Erythroblast (primary cell): Measurements from ENCODE around the gene ALDH9A1.

Experiments
- GATA1 ChIP-seq: IDR thresholded peaks from 2 replicates; pipeline ENCODE4 v1.6.1; 2011; ENCODE audit warnings: low read depth, mild to moderate bottlenecking, control low read depth, low read length, moderate library complexity
- POLR2A ChIP-seq: IDR thresholded peaks from 2 replicates; pipeline ENCODE4 v1.6.1; 2011; ENCODE audit warnings: mild to moderate bottlenecking, low read length

- TF ChIP-seq POLR2A = no peak
- TF ChIP-seq GATA1 = no peak
Measured at GRCh38 chr1:165628147-165628822, 70.1 kb downstream of the ALDH9A1 start.
